Upper lobe of left lung (tissue), 6 donors: ENCODE results near the gene SCAF4. TPM values are rescaled to one million over a fixed set of nuclear protein-coding genes. Genes with fewer than 3 reads are reported as not detected.

Experiments
- ATAC-seq, 2 donors: fragments of 200-7000 bp; cut with Tn5 transposase; one replicate each; pipeline ENCODE4 v1.9.1; 2022; ENCODE audit warnings: mild to moderate bottlenecking in 2 of 2, moderate library complexity in 2 of 2; ENCODE audit not compliant: low FRiP score in 2 of 2
- DNase-seq, 2 donors: peaks; one replicate each; pipeline ENCODE4 v3.0.0-alpha.2; 2019 to 2020
- H3K27ac ChIP-seq, 4 donors: fragments of 200-600 bp; sonication (generic); one replicate each; pipeline ENCODE4 v1.5.1; 2016 to 2019
- H3K27me3 ChIP-seq, 4 donors: fragments of 200-600 bp; sonication (generic); one replicate each; pipeline ENCODE4 v1.5.1; 2017 to 2019
- H3K36me3 ChIP-seq, 4 donors: fragments of 200-600 bp; sonication (generic); one replicate each; pipeline ENCODE4 v1.5.1; 2016 to 2019
- H3K4me1 ChIP-seq, 4 donors: fragments of 200-600 bp; sonication (generic); one replicate each; pipeline ENCODE4 v1.5.1; 2018 to 2019
- H3K4me3 ChIP-seq, 4 donors: fragments of 200-600 bp; sonication (generic); one replicate each; pipeline ENCODE4 v1.5.1; 2017 to 2019; ENCODE audit warnings: mild to moderate bottlenecking in 2 of 4, moderate library complexity in 1 of 4
- H3K9me3 ChIP-seq, 4 donors: fragments of 200-600 bp; sonication (generic); one replicate each; pipeline ENCODE4 v1.5.1; 2018 to 2019
- EP300 ChIP-seq, 4 donors: sonication (generic); formaldehyde crosslinking; IDR thresholded peaks; one replicate each; pipeline ENCODE4 v1.5.1; 2017; ENCODE audit warnings: antibody characterized with exemption in 4 of 4, control low read depth in 2 of 4
- POLR2A ChIP-seq, 4 donors: fragments of 450-650 bp; IDR thresholded peaks; one replicate each; pipeline ENCODE4 v1.5.1; 2016 to 2017; ENCODE audit warnings: antibody characterized with exemption in 4 of 4, mild to moderate bottlenecking in 2 of 4
- POLR2AphosphoS5 ChIP-seq, 2 donors: sonication (generic); formaldehyde crosslinking; IDR thresholded peaks; one replicate each; pipeline ENCODE4 v1.5.1; 2017; ENCODE audit warnings: antibody characterized with exemption in 2 of 2
- WGBS, 2 donors: methylation state at CpG; one replicate each; pipeline ENCODE4 v1.1.5; 2017 to 2018; 5-methylcytosine and 5-hydroxymethylcytosine counted together
- total RNA-seq, 6 donors: library from RNA; depleted of rRNA in 4 of 6; stranded (reverse); fragments of >200 nt in 4 of 6; gene quantifications; one replicate each; pipeline versions ENCODE4 v1.1.0 to v1.2.1, GENCODE V29; 2016 to 2021
- TF ChIP-seq, protein P1 (sequence below), 6 experiments: fragments of 450-650 bp in 4 of 6; fragments of 200-600 bp in 2 of 6; sonication (generic) in 2 of 6; IDR thresholded peaks; one replicate each; pipeline ENCODE4 v1.5.1; 2016 to 2019; ENCODE audit warnings: antibody characterized with exemption in 6 of 6
- donor health status: DM: no; HTN: no; CAD: no; lungs with moderate emphysema.
- donor health status: DM: no; HTN: yes; CAD: no; lungs with severe emphysema.

The SCAF4 gene
- total RNA-seq, 6 donors from 2014 or later: 21.3 to 36.7 (median 29.4) TPM

DNA sequence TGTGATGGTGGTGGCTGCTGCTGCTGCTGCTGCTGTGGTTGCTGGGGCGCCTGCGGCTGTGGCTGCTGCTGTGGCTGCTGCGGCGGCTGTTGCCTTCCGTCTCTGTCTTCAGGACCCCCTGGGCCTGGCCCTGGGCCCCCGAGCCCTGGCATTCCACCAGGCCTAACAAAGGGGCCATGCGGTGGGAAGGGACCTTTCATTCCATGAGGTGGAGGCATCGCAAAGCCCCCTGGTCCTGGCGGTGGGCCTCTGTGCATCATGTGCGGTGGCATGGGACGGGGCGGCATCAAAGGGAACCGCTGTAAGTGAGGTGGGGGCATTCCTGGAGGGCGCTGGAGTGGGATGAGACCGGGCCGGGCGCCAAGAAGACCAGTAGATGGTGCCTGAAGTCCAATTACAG lies 60.0 kb downstream of the SCAF4 start:
- WGBS, 2 donors: 95% methylated on average over 16 to 17 of the region's 17 CpGs
- Histone ChIP-seq H3K27ac (no peak overlapping the region), H3K27me3 (no peaks in the 10 kb centered on the region), H3K4me1 (peaks cover 0 to 4% (median 0%) of the 10 kb centered on the region in 4 donors), H3K4me3 (no peak overlapping the region), H3K9me3 (no peaks in the 10 kb centered on the region), H3K36me3 (peaks cover 3 to 53% (median 13%) of the 10 kb centered on the region in 4 donors)
- TF ChIP-seq, protein P1, sequence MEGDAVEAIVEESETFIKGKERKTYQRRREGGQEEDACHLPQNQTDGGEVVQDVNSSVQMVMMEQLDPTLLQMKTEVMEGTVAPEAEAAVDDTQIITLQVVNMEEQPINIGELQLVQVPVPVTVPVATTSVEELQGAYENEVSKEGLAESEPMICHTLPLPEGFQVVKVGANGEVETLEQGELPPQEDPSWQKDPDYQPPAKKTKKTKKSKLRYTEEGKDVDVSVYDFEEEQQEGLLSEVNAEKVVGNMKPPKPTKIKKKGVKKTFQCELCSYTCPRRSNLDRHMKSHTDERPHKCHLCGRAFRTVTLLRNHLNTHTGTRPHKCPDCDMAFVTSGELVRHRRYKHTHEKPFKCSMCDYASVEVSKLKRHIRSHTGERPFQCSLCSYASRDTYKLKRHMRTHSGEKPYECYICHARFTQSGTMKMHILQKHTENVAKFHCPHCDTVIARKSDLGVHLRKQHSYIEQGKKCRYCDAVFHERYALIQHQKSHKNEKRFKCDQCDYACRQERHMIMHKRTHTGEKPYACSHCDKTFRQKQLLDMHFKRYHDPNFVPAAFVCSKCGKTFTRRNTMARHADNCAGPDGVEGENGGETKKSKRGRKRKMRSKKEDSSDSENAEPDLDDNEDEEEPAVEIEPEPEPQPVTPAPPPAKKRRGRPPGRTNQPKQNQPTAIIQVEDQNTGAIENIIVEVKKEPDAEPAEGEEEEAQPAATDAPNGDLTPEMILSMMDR (IDR thresholded peaks at IDR 0.05): no peak
- TF ChIP-seq POLR2A (IDR thresholded peaks at IDR 0.05) (no peak), EP300 (IDR thresholded peaks at IDR 0.05) (no peak), POLR2AphosphoS5 (IDR thresholded peaks at IDR 0.05) (no peak)
- DNase-seq: peak in 1 of 2 donors; percentile 68
- no peak for ATAC-seq

DNA sequence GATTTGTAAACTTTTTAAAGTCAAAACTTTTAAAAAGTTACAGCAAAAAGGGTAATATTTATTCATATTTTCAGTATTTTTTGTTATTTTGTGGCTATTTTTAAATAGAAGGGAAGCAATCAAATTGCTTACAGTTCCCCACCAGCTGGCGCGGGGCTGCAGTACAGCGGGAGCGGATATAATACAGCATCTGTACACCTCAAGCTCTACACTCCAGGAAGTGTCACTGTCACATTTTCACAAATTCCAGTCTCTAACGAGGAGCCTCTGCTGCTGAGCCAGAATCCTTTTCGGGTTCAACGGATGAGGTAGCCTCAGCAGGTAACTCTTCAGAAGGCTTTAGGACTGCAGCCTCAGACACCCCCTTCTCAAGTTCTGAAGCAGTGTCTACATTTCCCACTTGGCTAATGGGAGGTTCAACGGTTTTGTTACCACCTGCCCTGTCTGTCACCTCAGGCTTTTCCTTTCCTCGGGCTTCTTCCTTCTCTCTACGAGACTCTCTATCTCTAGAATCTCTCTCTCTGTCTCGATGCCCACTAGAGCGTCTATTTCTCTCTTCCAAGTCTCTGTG lies 60.7 kb downstream of the SCAF4 start:
- H3K36me3 ChIP-seq: peaks cover 3 to 60% (median 13%) of the 10 kb centered on the region in 4 donors
- no peak for TF ChIP-seq EP300 (IDR thresholded peaks at IDR 0.05)
- no peak for TF ChIP-seq POLR2A (IDR thresholded peaks at IDR 0.05)
- TF ChIP-seq POLR2AphosphoS5 (IDR thresholded peaks at IDR 0.05): no peak
- TF ChIP-seq, protein P1 (IDR thresholded peaks at IDR 0.05): no peak
- H3K4me3 ChIP-seq: no peak overlapping the region
- peaks cover 0 to 4% (median 0%) of the 10 kb centered on the region in 4 donors for H3K4me1 ChIP-seq
- WGBS, 2 donors: 88 to 91% methylated on average over 12 of the region's 12 CpGs
- no peak overlapping the region for H3K27ac ChIP-seq
- ATAC-seq: no peak
- H3K27me3 ChIP-seq: no peaks in the 10 kb centered on the region
- H3K9me3 ChIP-seq: no peaks in the 10 kb centered on the region
- DNase-seq: no peak

DNA sequence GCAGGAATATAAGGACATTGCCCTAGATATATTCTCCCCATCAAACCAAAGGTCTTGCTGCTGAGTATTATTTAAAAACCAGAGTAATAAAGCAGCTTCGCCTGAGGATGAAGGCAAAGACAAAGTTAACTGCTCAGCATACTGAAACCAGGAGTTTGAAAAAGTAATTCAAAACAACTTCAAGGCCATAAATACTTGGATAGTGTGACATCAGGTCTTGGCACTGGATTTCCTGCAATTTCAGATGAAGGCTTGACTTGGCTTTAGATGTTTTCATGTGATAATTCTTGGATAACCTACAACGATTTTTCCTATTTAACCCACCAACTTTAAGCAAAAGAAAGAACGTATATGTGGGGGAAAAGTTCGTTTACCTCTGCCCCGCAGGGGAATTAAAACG lies 61.8 kb downstream of the SCAF4 start:
- no peak for ATAC-seq
- H3K27me3 ChIP-seq: no peaks in the 10 kb centered on the region
- peaks cover 3 to 69% (median 13%) of the 10 kb centered on the region in 4 donors for H3K36me3 ChIP-seq
- no peak overlapping the region for H3K4me3 ChIP-seq
- peaks cover 0 to 4% (median 0%) of the 10 kb centered on the region in 4 donors for H3K4me1 ChIP-seq
- TF ChIP-seq POLR2A (IDR thresholded peaks at IDR 0.05) (no peak), POLR2AphosphoS5 (IDR thresholded peaks at IDR 0.05) (no peak), EP300 (IDR thresholded peaks at IDR 0.05) (no peak)
- TF ChIP-seq, protein P1 (IDR thresholded peaks at IDR 0.05): no peak
- no peak for DNase-seq
- H3K27ac ChIP-seq: no peak overlapping the region
- H3K9me3 ChIP-seq: no peaks in the 10 kb centered on the region
- WGBS, 2 donors: 81 to 86% methylated on average over 6 of the region's 6 CpGs

DNA sequence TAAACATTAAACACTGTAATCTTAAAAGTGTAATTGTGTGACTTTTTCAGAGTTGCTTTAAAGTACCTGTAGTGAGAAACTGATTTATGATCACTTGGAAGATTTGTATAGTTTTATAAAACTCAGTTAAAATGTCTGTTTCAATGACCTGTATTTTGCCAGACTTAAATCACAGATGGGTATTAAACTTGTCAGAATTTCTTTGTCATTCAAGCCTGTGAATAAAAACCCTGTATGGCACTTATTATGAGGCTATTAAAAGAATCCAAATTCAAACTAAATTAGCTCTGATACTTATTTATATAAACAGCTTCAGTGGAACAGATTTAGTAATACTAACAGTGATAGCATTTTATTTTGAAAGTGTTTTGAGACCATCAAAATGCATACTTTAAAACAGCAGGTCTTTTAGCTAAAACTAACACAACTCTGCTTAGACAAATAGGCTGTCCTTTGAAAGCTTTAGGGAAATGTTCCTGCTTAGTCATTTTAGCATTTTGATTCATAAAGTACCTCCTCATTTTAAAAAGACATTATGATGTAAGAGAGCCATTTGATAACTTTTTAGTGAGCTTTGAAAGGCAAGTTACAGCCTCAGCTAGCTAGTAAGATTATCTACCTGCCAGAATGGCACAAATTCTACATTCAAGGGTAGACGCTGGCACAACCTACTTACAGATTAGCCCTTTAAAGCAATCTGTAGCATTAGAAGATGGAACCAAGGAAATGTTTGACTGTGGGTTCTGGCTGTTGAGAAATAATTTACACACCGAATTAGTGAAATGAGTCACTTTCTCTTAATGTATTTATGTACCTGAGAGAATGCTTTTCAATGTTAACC lies 63.0 kb downstream of the SCAF4 start:
- Histone ChIP-seq H3K27me3 (no peaks in the 10 kb centered on the region), H3K27ac (no peak overlapping the region), H3K36me3 (peaks cover 3 to 79% (median 17%) of the 10 kb centered on the region in 4 donors), H3K9me3 (no peaks in the 10 kb centered on the region), H3K4me3 (no peak overlapping the region), H3K4me1 (peaks cover 0 to 4% (median under 1%) of the 10 kb centered on the region in 4 donors)
- TF ChIP-seq EP300 (IDR thresholded peaks at IDR 0.05) (no peak), POLR2AphosphoS5 (IDR thresholded peaks at IDR 0.05) (no peak), POLR2A (IDR thresholded peaks at IDR 0.05) (no peak)
- TF ChIP-seq, protein P1 (IDR thresholded peaks at IDR 0.05): no peak
- no peak for DNase-seq
- WGBS, 2 donors: 70 to 73% methylated on average over 2 of the region's 2 CpGs
- ATAC-seq: no peak
